Activated CD8-positive, alpha-beta T cell treated with anti-CD3 and anti-CD28 coated beads for 36 hours (primary cell): Measurements from ENCODE around the gene METTL22. TPM values are rescaled to one million over a fixed set of nuclear protein-coding genes. Genes with fewer than 3 reads are reported as not detected.

Experiments
- ATAC-seq: fragments of 200-7000 bp; cut with Tn5 transposase; one replicate; pipeline ENCODE4 v1.10.0; 2021; ENCODE audit warnings: mild to moderate bottlenecking, moderate library complexity
- CTCF ChIA-PET: fragments of 350-600 bp; sonication (Branson Sonifier 250); formaldehyde crosslinking; loops from one replicate; lab custom pipeline; 2021; ENCODE audit warnings: antibody characterized with exemption; lab: Charles Lee
- POLR2A ChIA-PET: fragments of 350-600 bp; sonication (Branson Sonifier 250); formaldehyde crosslinking; loops from one replicate; lab custom pipeline; 2021; ENCODE audit warnings: antibody characterized with exemption; lab: Charles Lee
- DNase-seq: peaks from one replicate; pipeline ENCODE4 v3.0.0-alpha.2; 2020
- H3K27ac Mint-ChIP-seq: one replicate; pipeline ENCODE4 v1.8.0; 2021; ENCODE audit warnings: mild to moderate bottlenecking, mixed read lengths
- H3K27me3 Mint-ChIP-seq: one replicate; pipeline ENCODE4 v1.8.0; 2021; ENCODE audit warnings: mixed read lengths
- H3K36me3 Mint-ChIP-seq: one replicate; pipeline ENCODE4 v1.8.0; 2021; ENCODE audit warnings: low read depth, mixed read lengths
- H3K4me1 Mint-ChIP-seq: one replicate; pipeline ENCODE4 v1.8.0; 2021; ENCODE audit warnings: low read depth, mixed read lengths
- H3K4me3 Mint-ChIP-seq: one replicate; pipeline ENCODE4 v1.8.0; 2021; ENCODE audit warnings: mild to moderate bottlenecking, moderate library complexity, mixed read lengths
- H3K9me3 Mint-ChIP-seq: one replicate; pipeline ENCODE4 v1.8.0; 2021; ENCODE audit warnings: mixed read lengths
- intact Hi-C: fragments of 100-400 bp; cut with micrococcal nuclease; formaldehyde crosslinking; loops from one replicate; pipeline ENCODE4 v1.10.0; 2022
- total RNA-seq, 2 experiments: library from RNA; stranded (reverse); gene quantifications; one replicate each; pipeline ENCODE4 v1.2.3, GENCODE V29; 2021
- TF ChIP-seq, protein P1 (sequence below): fragments of 200-600 bp; IDR thresholded peaks from one replicate; pipeline ENCODE4 v1.8.0; 2022; ENCODE audit warnings: antibody characterized with exemption, mild to moderate bottlenecking

Gene METTL22
- total RNA-seq, 2 experiments from 2014 or later, result 31.7 to 31.9 TPM

DNA sequence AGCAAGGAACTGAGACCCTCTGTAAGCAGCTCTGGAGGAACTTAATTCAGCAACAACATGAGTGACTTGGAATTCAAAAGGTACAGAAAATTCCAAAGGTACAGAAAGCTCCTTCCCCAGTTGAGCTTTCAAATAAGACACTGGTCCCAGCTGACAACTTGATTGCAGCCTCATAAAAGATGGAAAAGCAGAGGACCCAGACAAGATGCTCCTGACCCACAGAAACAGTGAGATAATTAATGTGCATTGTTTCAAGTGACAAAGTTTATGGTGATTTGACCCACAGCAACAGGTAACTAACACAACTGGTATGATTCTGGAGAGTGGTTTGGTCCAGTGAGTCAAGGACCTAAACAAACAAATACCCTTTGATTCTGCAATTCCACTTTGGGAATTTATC is 15.9 kb upstream of the METTL22 start:
- ATAC-seq, result no peak
- Mint-ChIP-seq H3K9me3 (no peaks in the 10 kb centered on the region), H3K27me3 (peaks cover 8% of the 10 kb centered on the region), H3K36me3 (no peaks in the 10 kb centered on the region), H3K4me1 (no peaks in the 10 kb centered on the region), H3K27ac (no peak overlapping the region), H3K4me3 (no peak overlapping the region)
- ChIA-PET CTCF (no interaction called here), POLR2A (interaction anchor here (0.6 kb wide), 1 partner anchor 570 kb away, joined by 4 read pairs; no protein-coding TSS in a partner anchor)
- no peak for DNase-seq
- intact Hi-C loops, result no loop called here
- TF ChIP-seq, protein P1, sequence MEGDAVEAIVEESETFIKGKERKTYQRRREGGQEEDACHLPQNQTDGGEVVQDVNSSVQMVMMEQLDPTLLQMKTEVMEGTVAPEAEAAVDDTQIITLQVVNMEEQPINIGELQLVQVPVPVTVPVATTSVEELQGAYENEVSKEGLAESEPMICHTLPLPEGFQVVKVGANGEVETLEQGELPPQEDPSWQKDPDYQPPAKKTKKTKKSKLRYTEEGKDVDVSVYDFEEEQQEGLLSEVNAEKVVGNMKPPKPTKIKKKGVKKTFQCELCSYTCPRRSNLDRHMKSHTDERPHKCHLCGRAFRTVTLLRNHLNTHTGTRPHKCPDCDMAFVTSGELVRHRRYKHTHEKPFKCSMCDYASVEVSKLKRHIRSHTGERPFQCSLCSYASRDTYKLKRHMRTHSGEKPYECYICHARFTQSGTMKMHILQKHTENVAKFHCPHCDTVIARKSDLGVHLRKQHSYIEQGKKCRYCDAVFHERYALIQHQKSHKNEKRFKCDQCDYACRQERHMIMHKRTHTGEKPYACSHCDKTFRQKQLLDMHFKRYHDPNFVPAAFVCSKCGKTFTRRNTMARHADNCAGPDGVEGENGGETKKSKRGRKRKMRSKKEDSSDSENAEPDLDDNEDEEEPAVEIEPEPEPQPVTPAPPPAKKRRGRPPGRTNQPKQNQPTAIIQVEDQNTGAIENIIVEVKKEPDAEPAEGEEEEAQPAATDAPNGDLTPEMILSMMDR, result no peak

DNA sequence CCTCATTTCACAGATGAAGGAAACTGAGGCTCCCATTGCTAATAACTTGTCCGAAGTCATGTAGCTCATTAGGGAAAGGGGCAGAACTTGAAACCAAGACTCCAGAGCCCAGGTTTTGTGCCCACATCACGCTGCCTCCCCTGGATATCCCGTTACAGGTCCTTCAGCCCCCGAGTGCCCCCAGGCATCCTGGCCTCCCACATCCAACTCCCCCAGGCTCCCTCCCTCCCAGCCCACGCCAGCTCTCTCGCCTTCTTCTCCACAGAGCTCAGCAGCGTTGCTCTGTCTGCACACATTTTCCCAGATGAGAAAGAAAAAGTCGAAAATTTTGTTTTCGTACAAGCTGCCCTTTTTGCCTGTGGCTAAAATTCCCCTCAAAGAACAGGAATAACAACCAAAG is 14.3 kb upstream of the METTL22 start:
- ATAC-seq, result no peak
- CTCF ChIA-PET, result no interaction called here
- POLR2A ChIA-PET, result no interaction called here
- DNase-seq, result no peak
- H3K27ac Mint-ChIP-seq, result no peak overlapping the region
- H3K36me3 Mint-ChIP-seq, result no peaks in the 10 kb centered on the region
- intact Hi-C loops, result no loop called here
- H3K27me3 Mint-ChIP-seq, result peaks cover 10% of the 10 kb centered on the region
- no peaks in the 10 kb centered on the region for H3K4me1 Mint-ChIP-seq
- H3K4me3 Mint-ChIP-seq, result no peak overlapping the region
- TF ChIP-seq, protein P1, result no peak
- H3K9me3 Mint-ChIP-seq, result no peaks in the 10 kb centered on the region

DNA sequence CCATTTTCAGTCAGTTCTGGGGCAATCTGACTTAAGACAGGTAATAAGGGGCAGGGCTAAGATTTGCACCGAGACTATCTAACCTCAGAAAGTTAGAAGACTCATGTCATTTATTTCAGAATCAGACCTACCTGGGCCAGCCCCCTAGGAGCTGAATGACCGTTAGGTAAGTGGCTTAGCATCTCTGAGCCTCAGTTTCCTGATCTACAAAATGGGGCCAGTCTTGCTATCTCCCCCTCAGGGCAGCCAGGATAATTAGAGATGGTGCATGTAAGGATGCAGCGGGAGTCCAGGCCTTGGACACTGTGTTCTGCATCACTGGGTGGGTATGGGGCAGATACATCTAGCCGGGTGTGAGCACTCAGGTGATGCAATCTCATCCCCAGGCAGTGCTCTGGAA is 10.4 kb upstream of the METTL22 start:
- POLR2A ChIA-PET, result no interaction called here
- Mint-ChIP-seq H3K27ac (no peak overlapping the region), H3K4me3 (no peak overlapping the region), H3K36me3 (no peaks in the 10 kb centered on the region), H3K27me3 (peaks cover 13% of the 10 kb centered on the region), H3K4me1 (no peaks in the 10 kb centered on the region), H3K9me3 (no peaks in the 10 kb centered on the region)
- intact Hi-C loops, result no loop called here
- no peak for ATAC-seq
- TF ChIP-seq, protein P1, result no peak
- CTCF ChIA-PET, result no interaction called here
- DNase-seq, result no peak

DNA sequence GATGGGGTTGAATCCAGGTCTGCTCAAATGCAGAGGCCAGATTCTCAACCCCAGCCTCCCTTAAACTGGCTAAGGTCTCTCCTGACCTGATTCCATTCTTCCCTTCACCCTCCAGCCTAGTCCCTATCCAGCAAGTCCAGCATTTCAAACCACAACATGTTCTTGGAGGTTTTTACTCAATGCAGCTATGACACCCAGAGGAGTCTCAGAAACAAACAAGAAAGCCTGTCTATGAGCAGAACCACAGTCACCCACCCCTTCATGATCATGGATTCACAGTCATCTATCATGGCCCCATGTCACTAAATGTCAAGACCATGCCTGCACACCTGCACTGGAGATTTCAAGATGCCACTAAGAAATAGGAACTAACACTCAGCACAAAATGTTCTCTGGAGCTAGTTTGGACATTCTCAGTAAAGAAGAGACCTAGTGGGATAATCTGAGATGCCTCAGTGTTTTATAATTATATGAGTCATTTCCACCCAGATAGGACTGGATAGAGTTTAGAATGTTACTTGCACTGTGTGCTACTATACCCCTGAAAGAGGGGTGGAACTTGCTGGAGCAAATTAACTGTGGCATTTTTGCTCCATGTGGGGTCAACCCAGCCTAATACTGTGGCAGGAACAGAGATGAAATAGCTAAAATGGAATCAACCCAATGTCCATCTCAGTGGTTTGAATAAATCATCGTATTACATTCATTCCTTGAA is 9.5 kb upstream of the METTL22 start:
- peaks cover 10% of the 10 kb centered on the region for H3K27me3 Mint-ChIP-seq
- H3K4me3 Mint-ChIP-seq, result no peak overlapping the region
- intact Hi-C loops, result no loop called here
- no peaks in the 10 kb centered on the region for H3K4me1 Mint-ChIP-seq
- no peaks in the 10 kb centered on the region for H3K9me3 Mint-ChIP-seq
- ATAC-seq, result no peak
- TF ChIP-seq, protein P1, result no peak
- POLR2A ChIA-PET, result interaction anchor here (0.6 kb wide), 1 partner anchor 309 kb away, joined by 4 read pairs; no protein-coding TSS in a partner anchor
- DNase-seq, result no peak
- CTCF ChIA-PET, result no interaction called here
- no peaks in the 10 kb centered on the region for H3K36me3 Mint-ChIP-seq
- H3K27ac Mint-ChIP-seq, result no peak overlapping the region

GRCh38 chr16:8614435-8615029 is 7.0 kb upstream of the METTL22 start:
- intact Hi-C loops, result no loop called here
- Mint-ChIP-seq H3K9me3 (no peaks in the 10 kb centered on the region), H3K4me1 (no peaks in the 10 kb centered on the region), H3K27ac (no peak overlapping the region), H3K4me3 (no peak overlapping the region), H3K27me3 (peaks cover 12% of the 10 kb centered on the region), H3K36me3 (no peaks in the 10 kb centered on the region)
- ChIA-PET POLR2A (no interaction called here), CTCF (no interaction called here)
- TF ChIP-seq, protein P1, result no peak
- DNase-seq (no peak), ATAC-seq (no peak)
